Measurements from ENCODE around the gene FGD6. TPM values are rescaled to one million over a fixed set of nuclear protein-coding genes. Genes with fewer than 3 reads are reported as not detected.

The FGD6 gene
- total RNA-seq, 2 experiments from 2014 or later = 5.6 to 7.8 TPM

DNA sequence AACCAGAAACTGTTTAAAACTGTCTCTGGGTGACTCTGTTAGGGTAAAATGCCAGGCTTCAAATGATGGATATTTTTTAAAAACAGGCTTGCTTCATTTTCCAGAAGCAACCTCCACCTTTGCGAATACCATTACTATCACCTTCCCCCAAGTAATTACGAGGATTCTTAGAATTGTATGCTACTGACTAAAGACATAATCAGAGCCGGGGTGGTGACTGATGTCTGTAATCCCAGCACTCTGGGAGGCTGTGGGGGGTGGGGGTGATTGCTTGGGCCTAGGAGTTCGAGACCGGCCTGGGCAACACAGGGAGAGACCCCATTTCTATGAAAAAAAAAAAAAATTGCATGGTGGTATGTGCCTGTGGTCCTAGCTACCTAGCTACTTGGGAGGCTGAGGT is 38.3 kb downstream of the FGD6 start:
- H3K9me3 ChIP-seq (ENCODE audit: low read length) = no peaks in the 10 kb centered on the region
- no peak overlapping the region for H3K4me3 ChIP-seq (ENCODE audit: low read depth, low read length, poor library complexity, severe bottlenecking)
- ChIA-PET POLR2A (interaction anchor here (0.6 kb wide), 1 partner anchor 1588 kb away, joined by 3 read pairs; no protein-coding TSS in a partner anchor), CTCF (ENCODE audit: unreplicated experiment) (no interaction called here)
- no TSS peak for BruUV-seq (replicated peaks)
- no peaks in the 10 kb centered on the region; the same call in 1 of the 2 replicates for H3K36me3 ChIP-seq (ENCODE audit: insufficient read depth, low read length)
- peaks cover 3% of the 10 kb centered on the region for H3K4me1 ChIP-seq (ENCODE audit: insufficient read depth, low read length, poor library complexity, severe bottlenecking)
- no peaks in the 10 kb centered on the region for H3K9me2 ChIP-seq (ENCODE audit: insufficient read depth, low read length)
- H3K4me2 ChIP-seq (ENCODE audit: low read length) = no peak overlapping the region
- TF ChIP-seq, protein P1, sequence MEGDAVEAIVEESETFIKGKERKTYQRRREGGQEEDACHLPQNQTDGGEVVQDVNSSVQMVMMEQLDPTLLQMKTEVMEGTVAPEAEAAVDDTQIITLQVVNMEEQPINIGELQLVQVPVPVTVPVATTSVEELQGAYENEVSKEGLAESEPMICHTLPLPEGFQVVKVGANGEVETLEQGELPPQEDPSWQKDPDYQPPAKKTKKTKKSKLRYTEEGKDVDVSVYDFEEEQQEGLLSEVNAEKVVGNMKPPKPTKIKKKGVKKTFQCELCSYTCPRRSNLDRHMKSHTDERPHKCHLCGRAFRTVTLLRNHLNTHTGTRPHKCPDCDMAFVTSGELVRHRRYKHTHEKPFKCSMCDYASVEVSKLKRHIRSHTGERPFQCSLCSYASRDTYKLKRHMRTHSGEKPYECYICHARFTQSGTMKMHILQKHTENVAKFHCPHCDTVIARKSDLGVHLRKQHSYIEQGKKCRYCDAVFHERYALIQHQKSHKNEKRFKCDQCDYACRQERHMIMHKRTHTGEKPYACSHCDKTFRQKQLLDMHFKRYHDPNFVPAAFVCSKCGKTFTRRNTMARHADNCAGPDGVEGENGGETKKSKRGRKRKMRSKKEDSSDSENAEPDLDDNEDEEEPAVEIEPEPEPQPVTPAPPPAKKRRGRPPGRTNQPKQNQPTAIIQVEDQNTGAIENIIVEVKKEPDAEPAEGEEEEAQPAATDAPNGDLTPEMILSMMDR (conservative IDR thresholded peaks at IDR 0.05; ENCODE audit: low read length) = no peak
- no peak for TF ChIP-seq EZH2phosphoT487 (IDR thresholded peaks at IDR 0.05; ENCODE audit: borderline replicate concordance, low read depth, low read length)
- intact Hi-C loops (cut with micrococcal nuclease; ENCODE audit: unreplicated experiment) = no loop called here
- no peak overlapping the region for H3K27ac ChIP-seq (ENCODE audit: low read depth, low read length, poor library complexity, severe bottlenecking)
- H2AFZ ChIP-seq (ENCODE audit: low read length) = no peak overlapping the region
- H3K79me2 ChIP-seq (ENCODE audit: insufficient read depth, low read depth, low read length) = no peaks in the 10 kb centered on the region
- no peaks in the 10 kb centered on the region for H4K20me1 ChIP-seq (ENCODE audit: insufficient read depth, low read length)
- DNase-seq (ENCODE audit: low spot score) = no peak

DNA sequence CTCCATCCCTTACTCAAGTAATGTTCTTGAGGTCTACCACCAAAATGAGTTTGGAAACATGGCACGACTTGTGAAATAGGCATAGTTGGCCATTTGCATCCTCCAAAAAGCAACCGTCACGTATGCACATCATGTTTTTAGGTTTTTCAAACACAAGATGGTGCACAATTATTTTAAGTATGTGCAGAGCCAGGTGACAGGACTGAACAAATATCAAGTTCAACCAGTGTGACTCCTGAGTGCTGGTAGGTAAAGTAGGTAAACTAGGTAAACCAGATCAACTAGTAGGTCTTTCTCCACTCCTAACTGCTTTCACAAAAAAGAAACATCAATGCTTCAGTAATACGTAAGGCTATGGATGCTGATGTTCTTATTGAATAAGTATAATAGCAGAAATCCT is 39.1 kb downstream of the FGD6 start:
- intact Hi-C loops (cut with micrococcal nuclease; ENCODE audit: unreplicated experiment) = no loop called here
- no TSS peak for BruUV-seq (replicated peaks)

DNA sequence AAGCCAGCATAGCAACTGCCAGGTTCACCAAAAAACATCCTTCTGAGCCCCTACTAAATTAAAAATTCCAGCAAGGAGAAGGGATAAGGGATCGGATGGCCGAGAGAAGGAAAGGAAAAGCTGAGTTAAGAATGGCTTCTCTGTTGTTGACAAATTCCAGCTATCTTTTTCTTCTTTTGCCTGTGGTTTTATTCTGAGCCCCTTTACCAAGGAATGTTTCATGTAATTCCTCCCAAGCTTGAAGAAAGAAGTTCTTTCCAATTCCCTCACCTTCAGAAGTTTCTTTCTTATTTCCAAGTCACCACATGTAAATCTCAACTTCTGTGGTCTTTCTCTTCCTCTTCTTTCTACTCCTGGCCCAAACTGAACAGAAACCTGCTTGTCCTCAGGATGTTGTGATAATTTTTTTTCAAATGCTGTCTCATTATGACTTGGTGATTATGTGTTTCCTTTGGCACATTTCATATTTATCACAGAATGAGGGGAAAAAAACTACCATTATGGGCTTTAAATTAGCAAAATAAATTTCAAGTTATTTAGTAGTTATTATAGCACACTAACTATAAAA is 40.0 kb downstream of the FGD6 start:
- Histone ChIP-seq H3K36me3 (ENCODE audit: insufficient read depth, low read length) (no peaks in the 10 kb centered on the region), H3K79me2 (ENCODE audit: insufficient read depth, low read depth, low read length) (no peaks in the 10 kb centered on the region), H3K27ac (ENCODE audit: low read depth, low read length, poor library complexity, severe bottlenecking) (no peak overlapping the region), H2AFZ (ENCODE audit: low read length) (no peak overlapping the region), H3K4me2 (ENCODE audit: low read length) (no peak overlapping the region), H4K20me1 (ENCODE audit: insufficient read depth, low read length) (no peaks in the 10 kb centered on the region), H3K9me3 (ENCODE audit: low read length) (no peaks in the 10 kb centered on the region), H3K4me3 (ENCODE audit: low read depth, low read length, poor library complexity, severe bottlenecking) (no peak overlapping the region), H3K9me2 (ENCODE audit: insufficient read depth, low read length) (no peaks in the 10 kb centered on the region), H3K4me1 (ENCODE audit: insufficient read depth, low read length, poor library complexity, severe bottlenecking) (peaks cover 3% of the 10 kb centered on the region)
- TF ChIP-seq, protein P1 (conservative IDR thresholded peaks at IDR 0.05; ENCODE audit: low read length) = no peak
- no peak for TF ChIP-seq EZH2phosphoT487 (IDR thresholded peaks at IDR 0.05; ENCODE audit: borderline replicate concordance, low read depth, low read length)
- intact Hi-C loops (cut with micrococcal nuclease; ENCODE audit: unreplicated experiment) = no loop called here
- no TSS peak for BruUV-seq (replicated peaks)
- CTCF ChIA-PET (ENCODE audit: unreplicated experiment) = no interaction called here
- no peak for DNase-seq (ENCODE audit: low spot score)
- POLR2A ChIA-PET = interaction anchor here (0.6 to 1.0 kb wide), 2 partner anchors 10 to 36 kb away, joined by 3 read pairs; no protein-coding TSS in a partner anchor

More for the DNA sequence above, 39.1 kb downstream of the FGD6 start:
- Histone ChIP-seq H2AFZ (ENCODE audit: low read length) (no peak overlapping the region), H3K4me2 (ENCODE audit: low read length) (no peak overlapping the region), H3K36me3 (ENCODE audit: insufficient read depth, low read length) (no peaks in the 10 kb centered on the region; the same call in 1 of the 2 replicates), H3K9me2 (ENCODE audit: insufficient read depth, low read length) (no peaks in the 10 kb centered on the region), H3K4me3 (ENCODE audit: low read depth, low read length, poor library complexity, severe bottlenecking) (no peak overlapping the region), H3K9me3 (ENCODE audit: low read length) (no peaks in the 10 kb centered on the region), H3K27ac (ENCODE audit: low read depth, low read length, poor library complexity, severe bottlenecking) (no peak overlapping the region), H4K20me1 (ENCODE audit: insufficient read depth, low read length) (no peaks in the 10 kb centered on the region), H3K79me2 (ENCODE audit: insufficient read depth, low read depth, low read length) (no peaks in the 10 kb centered on the region), H3K4me1 (ENCODE audit: insufficient read depth, low read length, poor library complexity, severe bottlenecking) (peaks cover 3% of the 10 kb centered on the region)
- CTCF ChIA-PET (ENCODE audit: unreplicated experiment) = no interaction called here
- TF ChIP-seq, protein P1 (conservative IDR thresholded peaks at IDR 0.05; ENCODE audit: low read length) = no peak
- TF ChIP-seq EZH2phosphoT487 (IDR thresholded peaks at IDR 0.05; ENCODE audit: borderline replicate concordance, low read depth, low read length) = no peak
- no peak for DNase-seq (ENCODE audit: low spot score)
- POLR2A ChIA-PET = interaction anchor here (0.6 kb wide), 1 partner anchor 1587 kb away, joined by 3 read pairs; no protein-coding TSS in a partner anchor
